GM12878 (cell line): ENCODE data around the gene TMEM176B. TPM values are rescaled to one million over a fixed set of nuclear protein-coding genes. Genes with fewer than 3 reads are reported as not detected.

Source experiments
- BMI1 ChIP-seq: fragments of 450-650 bp; IDR thresholded peaks from 2 replicates; pipeline ENCODE4 v1.6.1; 2016; ENCODE audit warnings: mild to moderate bottlenecking, moderate library complexity, borderline replicate concordance
- CHD2 ChIP-seq: IDR thresholded peaks from 2 replicates; pipeline ENCODE4 v1.6.1; 2011; ENCODE audit warnings: low read depth, low read length, improper control_type of control experiment, borderline replicate concordance
- GATAD2B ChIP-seq: fragments of 450-650 bp; conservative IDR thresholded peaks from 2 replicates; pipeline ENCODE4 v1.6.1; 2017; ENCODE audit warnings: low read depth, mild to moderate bottlenecking, moderate library complexity
- KAT2A ChIP-seq: conservative IDR thresholded peaks from 2 replicates; pipeline ENCODE4 v1.6.1; 2011; ENCODE audit warnings: low read depth, low read length; ENCODE audit not compliant: control insufficient read depth
- NRF1 ChIP-seq: conservative IDR thresholded peaks from 2 replicates; pipeline ENCODE4 v1.6.1; 2011; ENCODE audit warnings: mild to moderate bottlenecking, low read depth, low read length, improper control_type of control experiment
- SMAD5 ChIP-seq: IDR thresholded peaks from 2 replicates; pipeline ENCODE4 v1.6.1; 2016; ENCODE audit warnings: antibody characterized with exemption, low read depth
- ZNF207 ChIP-seq: fragments of 450-650 bp; IDR thresholded peaks from 2 replicates; pipeline ENCODE4 v1.6.1; 2014; ENCODE audit warnings: antibody characterized with exemption, mild to moderate bottlenecking, borderline replicate concordance
- ZNF622 ChIP-seq: fragments of 450-650 bp; IDR thresholded peaks from 2 replicates; pipeline ENCODE4 v1.6.1; 2017; ENCODE audit warnings: mild to moderate bottlenecking, inconsistent platforms
- polyA plus RNA-seq, 11 experiments: library from polyadenylated mRNA; depleted of rRNA in 4 of 11; unstranded in 6 of 11; stranded (reverse) in 5 of 11; fragments of >200 nt; fragmentation: Nextera tagmentation in 4 of 11; fragmentation: Illumina TruSeq in 1 of 11; extraction: Ambion mirVana in 4 of 11; extraction: Trizol in 1 of 11; gene quantifications; 1 replicate in 1 of 11; 2 replicates in 10 of 11; pipeline versions ENCODE4 v1.2.1 to v1.2.3, GENCODE V29; 2011 to 2016; ENCODE audit warnings: inconsistent platforms in 2 of 11, missing spikeins in 2 of 11, low read depth in 1 of 11
- total RNA-seq, 4 experiments: library from RNA; depleted of rRNA in 3 of 4; stranded (reverse); fragments of >200 nt in 3 of 4; fragmentation: Illumina TruSeq in 1 of 4; extraction: Trizol in 1 of 4; gene quantifications; 2 replicates each; pipeline versions ENCODE4 v1.2.1 to v1.2.3, GENCODE V29; 2013 to 2021
- TF ChIP-seq, protein P1 (sequence below): fragments of 150-350 bp; IDR thresholded peaks from 2 replicates; pipeline ENCODE4 v1.6.1; 2014; ENCODE audit warnings: mild to moderate bottlenecking, low read depth, low read length
- TF ChIP-seq, protein P2 (sequence below): IDR thresholded peaks from 2 replicates; pipeline ENCODE4 v1.6.1; 2012; ENCODE audit warnings: mild to moderate bottlenecking, low read depth, low read length

Gene TMEM176B
- total and polyA plus RNA-seq, 10 of the 15 experiments (the other 5 are each of a cell fraction or from before 2014, with no cell fraction given) = 0.05 to 0.40 (median 0.20) TPM; not detected in 4

GRCh38 chr7:150818971-150819370, 18.8 kb upstream of the TMEM176B start (continued):
- TF ChIP-seq, protein P1, sequence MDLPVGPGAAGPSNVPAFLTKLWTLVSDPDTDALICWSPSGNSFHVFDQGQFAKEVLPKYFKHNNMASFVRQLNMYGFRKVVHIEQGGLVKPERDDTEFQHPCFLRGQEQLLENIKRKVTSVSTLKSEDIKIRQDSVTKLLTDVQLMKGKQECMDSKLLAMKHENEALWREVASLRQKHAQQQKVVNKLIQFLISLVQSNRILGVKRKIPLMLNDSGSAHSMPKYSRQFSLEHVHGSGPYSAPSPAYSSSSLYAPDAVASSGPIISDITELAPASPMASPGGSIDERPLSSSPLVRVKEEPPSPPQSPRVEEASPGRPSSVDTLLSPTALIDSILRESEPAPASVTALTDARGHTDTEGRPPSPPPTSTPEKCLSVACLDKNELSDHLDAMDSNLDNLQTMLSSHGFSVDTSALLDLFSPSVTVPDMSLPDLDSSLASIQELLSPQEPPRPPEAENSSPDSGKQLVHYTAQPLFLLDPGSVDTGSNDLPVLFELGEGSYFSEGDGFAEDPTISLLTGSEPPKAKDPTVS = no peak
- TF ChIP-seq KAT2A = no peak
- no peak for TF ChIP-seq ZNF622
- no peak for TF ChIP-seq ZNF207
- no peak for TF ChIP-seq NRF1
- no peak for TF ChIP-seq GATAD2B
- no peak for TF ChIP-seq SMAD5
- TF ChIP-seq, protein P2, sequence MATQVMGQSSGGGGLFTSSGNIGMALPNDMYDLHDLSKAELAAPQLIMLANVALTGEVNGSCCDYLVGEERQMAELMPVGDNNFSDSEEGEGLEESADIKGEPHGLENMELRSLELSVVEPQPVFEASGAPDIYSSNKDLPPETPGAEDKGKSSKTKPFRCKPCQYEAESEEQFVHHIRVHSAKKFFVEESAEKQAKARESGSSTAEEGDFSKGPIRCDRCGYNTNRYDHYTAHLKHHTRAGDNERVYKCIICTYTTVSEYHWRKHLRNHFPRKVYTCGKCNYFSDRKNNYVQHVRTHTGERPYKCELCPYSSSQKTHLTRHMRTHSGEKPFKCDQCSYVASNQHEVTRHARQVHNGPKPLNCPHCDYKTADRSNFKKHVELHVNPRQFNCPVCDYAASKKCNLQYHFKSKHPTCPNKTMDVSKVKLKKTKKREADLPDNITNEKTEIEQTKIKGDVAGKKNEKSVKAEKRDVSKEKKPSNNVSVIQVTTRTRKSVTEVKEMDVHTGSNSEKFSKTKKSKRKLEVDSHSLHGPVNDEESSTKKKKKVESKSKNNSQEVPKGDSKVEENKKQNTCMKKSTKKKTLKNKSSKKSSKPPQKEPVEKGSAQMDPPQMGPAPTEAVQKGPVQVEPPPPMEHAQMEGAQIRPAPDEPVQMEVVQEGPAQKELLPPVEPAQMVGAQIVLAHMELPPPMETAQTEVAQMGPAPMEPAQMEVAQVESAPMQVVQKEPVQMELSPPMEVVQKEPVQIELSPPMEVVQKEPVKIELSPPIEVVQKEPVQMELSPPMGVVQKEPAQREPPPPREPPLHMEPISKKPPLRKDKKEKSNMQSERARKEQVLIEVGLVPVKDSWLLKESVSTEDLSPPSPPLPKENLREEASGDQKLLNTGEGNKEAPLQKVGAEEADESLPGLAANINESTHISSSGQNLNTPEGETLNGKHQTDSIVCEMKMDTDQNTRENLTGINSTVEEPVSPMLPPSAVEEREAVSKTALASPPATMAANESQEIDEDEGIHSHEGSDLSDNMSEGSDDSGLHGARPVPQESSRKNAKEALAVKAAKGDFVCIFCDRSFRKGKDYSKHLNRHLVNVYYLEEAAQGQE = no peak
- TF ChIP-seq CHD2 = no peak
- no peak for TF ChIP-seq BMI1
